ENCODE data around the gene NRROS. TPM values are rescaled to one million over a fixed set of nuclear protein-coding genes. Genes with fewer than 3 reads are reported as not detected.
A peak's percentile ranks its signal among the peaks of the same experiment; 100 is the strongest.

Gene NRROS
- total RNA-seq, 2 donors from 2014 or later, result 2.1 to 3.2 TPM

- H3K27me3 ChIP-seq (ENCODE audit: control insufficient read depth, insufficient read depth, low read length, poor library complexity, severe bottlenecking), result no peaks in the 10 kb centered on the region
- H3K27ac Mint-ChIP-seq, result no peak overlapping the region
- H3K36me3 ChIP-seq (ENCODE audit: control insufficient read depth, insufficient read depth, low read length), result no peaks in the 10 kb centered on the region
- peaks cover 6% of the 10 kb centered on the region for H3K4me1 Mint-ChIP-seq
- H3K4me3 Mint-ChIP-seq, result no peak overlapping the region
- H3K27me3 Mint-ChIP-seq (ENCODE audit: insufficient read depth), result no peaks in the 10 kb centered on the region
- no peak overlapping the region for H3K9ac ChIP-seq (ENCODE audit: extremely low read depth, low read length, poor library complexity, severe bottlenecking)
- H3K4me3 ChIP-seq (ENCODE audit: low read length), result no peak overlapping the region
- no peaks in the 10 kb centered on the region for H3K9me3 Mint-ChIP-seq
- H3K27ac ChIP-seq (ENCODE audit: low read depth, low read length), result no peak overlapping the region
- 95 to 98% methylated on average over 32 to 35 of the region's 35 CpGs for WGBS, 2 experiments (ENCODE audit: insufficient coverage in 1 of 2, insufficient read length in 1 of 2)
- H3K9me3 ChIP-seq (ENCODE audit: control insufficient read depth, low read length), result no peaks in the 10 kb centered on the region
- no peaks in the 10 kb centered on the region for H3K4me1 ChIP-seq (ENCODE audit: control insufficient read depth, insufficient read depth, low read length)
- no peak for DNase-seq
- TF ChIP-seq, protein P1, sequence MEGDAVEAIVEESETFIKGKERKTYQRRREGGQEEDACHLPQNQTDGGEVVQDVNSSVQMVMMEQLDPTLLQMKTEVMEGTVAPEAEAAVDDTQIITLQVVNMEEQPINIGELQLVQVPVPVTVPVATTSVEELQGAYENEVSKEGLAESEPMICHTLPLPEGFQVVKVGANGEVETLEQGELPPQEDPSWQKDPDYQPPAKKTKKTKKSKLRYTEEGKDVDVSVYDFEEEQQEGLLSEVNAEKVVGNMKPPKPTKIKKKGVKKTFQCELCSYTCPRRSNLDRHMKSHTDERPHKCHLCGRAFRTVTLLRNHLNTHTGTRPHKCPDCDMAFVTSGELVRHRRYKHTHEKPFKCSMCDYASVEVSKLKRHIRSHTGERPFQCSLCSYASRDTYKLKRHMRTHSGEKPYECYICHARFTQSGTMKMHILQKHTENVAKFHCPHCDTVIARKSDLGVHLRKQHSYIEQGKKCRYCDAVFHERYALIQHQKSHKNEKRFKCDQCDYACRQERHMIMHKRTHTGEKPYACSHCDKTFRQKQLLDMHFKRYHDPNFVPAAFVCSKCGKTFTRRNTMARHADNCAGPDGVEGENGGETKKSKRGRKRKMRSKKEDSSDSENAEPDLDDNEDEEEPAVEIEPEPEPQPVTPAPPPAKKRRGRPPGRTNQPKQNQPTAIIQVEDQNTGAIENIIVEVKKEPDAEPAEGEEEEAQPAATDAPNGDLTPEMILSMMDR (conservative IDR thresholded peaks at IDR 0.05), result no peak
- H3K36me3 Mint-ChIP-seq (ENCODE audit: low read depth), result peaks cover 3% of the 10 kb centered on the region
Observed at GRCh38 chr3:196659901-196660351, 20.4 kb downstream of the NRROS start.

GRCh38 chr3:196660381-196661166, 21.1 kb downstream of the NRROS start:
- H3K9ac ChIP-seq (ENCODE audit: extremely low read depth, low read length, poor library complexity, severe bottlenecking), result no peak overlapping the region
- WGBS, 2 experiments (ENCODE audit: insufficient coverage in 1 of 2, insufficient read length in 1 of 2), result 94 to 96% methylated on average over 17 to 32 of the region's 32 CpGs

GRCh38 chr3:196661400-196661799, 21.9 kb downstream of the NRROS start:
- H3K27ac ChIP-seq (ENCODE audit: low read depth, low read length), result no peak overlapping the region
- H3K27ac Mint-ChIP-seq, result no peak overlapping the region
- no peaks in the 10 kb centered on the region for H3K9me3 Mint-ChIP-seq
- no peaks in the 10 kb centered on the region for H3K27me3 ChIP-seq (ENCODE audit: control insufficient read depth, insufficient read depth, low read length, poor library complexity, severe bottlenecking)
- H3K36me3 ChIP-seq (ENCODE audit: control insufficient read depth, insufficient read depth, low read length), result no peaks in the 10 kb centered on the region
- H3K4me1 ChIP-seq (ENCODE audit: control insufficient read depth, insufficient read depth, low read length), result no peaks in the 10 kb centered on the region
- H3K4me1 Mint-ChIP-seq, result peaks cover 14% of the 10 kb centered on the region
- no peaks in the 10 kb centered on the region for H3K36me3 Mint-ChIP-seq (ENCODE audit: low read depth)
- peak; percentile 75 for DNase-seq
- no peak overlapping the region for H3K9ac ChIP-seq (ENCODE audit: extremely low read depth, low read length, poor library complexity, severe bottlenecking)
- no peaks in the 10 kb centered on the region for H3K27me3 Mint-ChIP-seq (ENCODE audit: insufficient read depth)
- H3K9me3 ChIP-seq (ENCODE audit: control insufficient read depth, low read length), result no peaks in the 10 kb centered on the region
- no peak overlapping the region for H3K4me3 Mint-ChIP-seq
- WGBS, 2 experiments (ENCODE audit: insufficient coverage in 1 of 2, insufficient read length in 1 of 2), result 92 to 95% methylated on average over 11 to 16 of the region's 16 CpGs
- H3K4me3 ChIP-seq (ENCODE audit: low read length), result no peak overlapping the region
- TF ChIP-seq, protein P1 (conservative IDR thresholded peaks at IDR 0.05), result peak; percentile 40

More at GRCh38 chr3:196660381-196661166, 21.1 kb downstream of the NRROS start:
- H3K27ac Mint-ChIP-seq, result no peak overlapping the region
- no peaks in the 10 kb centered on the region for H3K27me3 Mint-ChIP-seq (ENCODE audit: insufficient read depth)
- TF ChIP-seq, protein P1 (conservative IDR thresholded peaks at IDR 0.05), result no peak
- Histone ChIP-seq H3K4me1 (ENCODE audit: control insufficient read depth, insufficient read depth, low read length) (no peaks in the 10 kb centered on the region), H3K27ac (ENCODE audit: low read depth, low read length) (no peak overlapping the region), H3K4me3 (ENCODE audit: low read length) (no peak overlapping the region), H3K27me3 (ENCODE audit: control insufficient read depth, insufficient read depth, low read length, poor library complexity, severe bottlenecking) (no peaks in the 10 kb centered on the region), H3K36me3 (ENCODE audit: control insufficient read depth, insufficient read depth, low read length) (no peaks in the 10 kb centered on the region), H3K9me3 (ENCODE audit: control insufficient read depth, low read length) (no peaks in the 10 kb centered on the region)
- H3K4me3 Mint-ChIP-seq, result no peak overlapping the region
- peaks cover 6% of the 10 kb centered on the region for H3K4me1 Mint-ChIP-seq
- H3K9me3 Mint-ChIP-seq, result no peaks in the 10 kb centered on the region
- no peak for DNase-seq
- peaks cover 1% of the 10 kb centered on the region for H3K36me3 Mint-ChIP-seq (ENCODE audit: low read depth)
